ENCODE data around the gene SHROOM2. TPM values are rescaled to one million over a fixed set of nuclear protein-coding genes. Genes with fewer than 3 reads are reported as not detected.

Gene SHROOM2
- total RNA-seq, 2 donors from 2014 or later: 14.4 to 15.4 TPM

- peaks cover 3% of the 10 kb centered on the region for H3K4me1 ChIP-seq (ENCODE audit: control insufficient read depth, insufficient read depth, low read length)
Observed at GRCh38 chrX:9845578-9845952, 59.3 kb downstream of the SHROOM2 start.

GRCh38 chrX:9846631-9847030, 60.4 kb downstream of the SHROOM2 start:
- Histone ChIP-seq H3K9ac (ENCODE audit: extremely low read depth, low read length, poor library complexity, severe bottlenecking) (no peak overlapping the region), H3K4me1 (ENCODE audit: control insufficient read depth, insufficient read depth, low read length) (peaks cover 3% of the 10 kb centered on the region), H3K36me3 (ENCODE audit: control insufficient read depth, insufficient read depth, low read length) (no peaks in the 10 kb centered on the region), H3K9me3 (ENCODE audit: control insufficient read depth, low read length) (no peaks in the 10 kb centered on the region), H3K4me3 (ENCODE audit: low read length) (no peak overlapping the region), H3K27me3 (ENCODE audit: control insufficient read depth, insufficient read depth, low read length, poor library complexity, severe bottlenecking) (no peaks in the 10 kb centered on the region), H3K27ac (ENCODE audit: low read depth, low read length) (no peak overlapping the region)
- H3K27ac Mint-ChIP-seq: no peak overlapping the region
- no peak for TF ChIP-seq CTCF (conservative IDR thresholded peaks at IDR 0.05)
- H3K4me3 Mint-ChIP-seq: no peak overlapping the region
- peaks cover 76% of the 10 kb centered on the region for H3K9me3 Mint-ChIP-seq
- WGBS, 2 experiments (ENCODE audit: insufficient coverage in 1 of 2, insufficient read length in 1 of 2): 94 to 100% methylated on average over 1 to 8 of the region's 8 CpGs
- DNase-seq: no peak
- H3K27me3 Mint-ChIP-seq (ENCODE audit: insufficient read depth): no peaks in the 10 kb centered on the region
- peaks cover 17% of the 10 kb centered on the region for H3K4me1 Mint-ChIP-seq
- peaks cover 5% of the 10 kb centered on the region for H3K36me3 Mint-ChIP-seq (ENCODE audit: low read depth)

More at GRCh38 chrX:9845578-9845952, 59.3 kb downstream of the SHROOM2 start:
- Mint-ChIP-seq H3K4me3 (no peak overlapping the region), H3K27ac (no peak overlapping the region), H3K4me1 (peaks cover 17% of the 10 kb centered on the region), H3K27me3 (ENCODE audit: insufficient read depth) (no peaks in the 10 kb centered on the region), H3K36me3 (ENCODE audit: low read depth) (peaks cover 5% of the 10 kb centered on the region), H3K9me3 (peaks cover 73% of the 10 kb centered on the region)
- Histone ChIP-seq H3K9ac (ENCODE audit: extremely low read depth, low read length, poor library complexity, severe bottlenecking) (no peak overlapping the region), H3K27me3 (ENCODE audit: control insufficient read depth, insufficient read depth, low read length, poor library complexity, severe bottlenecking) (no peaks in the 10 kb centered on the region), H3K36me3 (ENCODE audit: control insufficient read depth, insufficient read depth, low read length) (no peaks in the 10 kb centered on the region), H3K4me3 (ENCODE audit: low read length) (no peak overlapping the region), H3K9me3 (ENCODE audit: control insufficient read depth, low read length) (no peaks in the 10 kb centered on the region), H3K27ac (ENCODE audit: low read depth, low read length) (no peak overlapping the region)
- 89% methylated on average over 6 of the region's 6 CpGs; no CpG with 5 or more reads in 1 of the 2 experiments for WGBS, 2 experiments (ENCODE audit: insufficient coverage in 1 of 2, insufficient read length in 1 of 2)
- TF ChIP-seq CTCF (conservative IDR thresholded peaks at IDR 0.05): no peak
- no peak for DNase-seq

DNA sequence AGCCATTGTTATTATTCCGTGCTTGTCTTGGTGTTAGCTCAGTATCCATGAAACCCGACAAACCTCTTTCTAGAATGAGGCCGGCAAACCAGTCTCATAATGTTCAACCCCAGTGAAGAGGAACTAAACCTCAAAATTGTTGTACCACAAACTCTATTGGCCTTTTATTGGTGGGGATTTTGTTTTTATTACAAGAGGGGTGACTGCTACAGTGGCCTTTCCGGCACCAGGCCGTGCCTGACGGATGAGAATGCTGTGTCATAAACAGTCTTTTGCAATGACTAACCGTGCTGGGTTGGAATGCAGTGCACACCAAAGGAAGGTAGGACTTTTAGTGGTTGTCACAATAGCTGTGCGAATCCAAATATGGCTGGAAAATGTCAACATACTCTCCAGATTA, 60.8 kb downstream of the SHROOM2 start:
- Mint-ChIP-seq H3K9me3 (peaks cover 76% of the 10 kb centered on the region), H3K27me3 (ENCODE audit: insufficient read depth) (no peaks in the 10 kb centered on the region), H3K4me1 (peaks cover 17% of the 10 kb centered on the region), H3K27ac (no peak overlapping the region), H3K36me3 (ENCODE audit: low read depth) (peaks cover 5% of the 10 kb centered on the region), H3K4me3 (no peak overlapping the region)
- DNase-seq: no peak
- H3K9ac ChIP-seq (ENCODE audit: extremely low read depth, low read length, poor library complexity, severe bottlenecking): no peak overlapping the region
- H3K4me1 ChIP-seq (ENCODE audit: control insufficient read depth, insufficient read depth, low read length): peaks cover 3% of the 10 kb centered on the region
- H3K9me3 ChIP-seq (ENCODE audit: control insufficient read depth, low read length): no peaks in the 10 kb centered on the region
- no peak overlapping the region for H3K27ac ChIP-seq (ENCODE audit: low read depth, low read length)
- no peak overlapping the region for H3K4me3 ChIP-seq (ENCODE audit: low read length)
- H3K36me3 ChIP-seq (ENCODE audit: control insufficient read depth, insufficient read depth, low read length): no peaks in the 10 kb centered on the region
- WGBS, 2 experiments (ENCODE audit: insufficient coverage in 1 of 2, insufficient read length in 1 of 2): 93% methylated on average over 8 of the region's 8 CpGs; no CpG with 5 or more reads in 1 of the 2 experiments
- H3K27me3 ChIP-seq (ENCODE audit: control insufficient read depth, insufficient read depth, low read length, poor library complexity, severe bottlenecking): no peaks in the 10 kb centered on the region
- no peak for TF ChIP-seq CTCF (conservative IDR thresholded peaks at IDR 0.05)
